OCI-LY1 (cell line): ENCODE data around the gene SLC16A1.

Experiments
- H2AFZ ChIP-seq: fragments of 200-600 bp; sonication (generic), shearing (Covaris generic); 2 replicates; pipeline ENCODE4 v1.6.0; 2014; ENCODE audit warnings: antibody characterized with exemption, mild to moderate bottlenecking, low read length
- H3F3A ChIP-seq: fragments of 200-600 bp; sonication (generic), shearing (Covaris generic); 2 replicates; pipeline ENCODE4 v1.6.0; 2014; ENCODE audit warnings: mild to moderate bottlenecking, antibody characterized with exemption, low read length, moderate library complexity; ENCODE audit not compliant: insufficient read depth
- H3K27ac ChIP-seq: fragments of 200-600 bp; sonication (generic); 2 replicates; pipeline ENCODE4 v1.5.1; 2014; ENCODE audit warnings: low read length, mixed run types, mild to moderate bottlenecking, low read depth; ENCODE audit not compliant: poor library complexity, severe bottlenecking
- H3K27me3 ChIP-seq: fragments of 200-600 bp; sonication (generic); 2 replicates; pipeline ENCODE4 v1.6.0; 2014; ENCODE audit warnings: antibody characterized with exemption, mild to moderate bottlenecking, low read length, moderate library complexity; ENCODE audit not compliant: insufficient read depth
- H3K36me3 ChIP-seq: fragments of 200-600 bp; sonication (generic); 2 replicates; pipeline ENCODE4 v1.6.1; 2014; ENCODE audit warnings: mild to moderate bottlenecking, antibody characterized with exemption, low read length, moderate library complexity, mixed read lengths; ENCODE audit not compliant: insufficient read depth
- H3K4me1 ChIP-seq: fragments of 200-600 bp; sonication (generic); 2 replicates; pipeline ENCODE4 v1.5.1; 2014; ENCODE audit warnings: mild to moderate bottlenecking, low read length, moderate library complexity; ENCODE audit not compliant: insufficient read depth, severe bottlenecking
- H3K4me2 ChIP-seq: fragments of 200-600 bp; sonication (generic), shearing (Covaris generic); 2 replicates; pipeline ENCODE4 v1.6.1; 2014; ENCODE audit warnings: low read length
- H3K4me3 ChIP-seq: fragments of 200-600 bp; sonication (generic); 2 replicates; pipeline ENCODE4 v1.5.1; 2014; ENCODE audit warnings: low read length, low read depth, mild to moderate bottlenecking, mixed read lengths; ENCODE audit not compliant: poor library complexity, severe bottlenecking
- H3K79me2 ChIP-seq: fragments of 200-600 bp; shearing (Covaris generic); 2 replicates; pipeline ENCODE4 v1.6.1; 2016; ENCODE audit warnings: mixed run types, low read length, mixed read lengths; ENCODE audit not compliant: insufficient read depth
- H3K9ac ChIP-seq: fragments of 200-600 bp; sonication (generic), shearing (Covaris generic); 2 replicates; pipeline ENCODE4 v1.6.1; 2014; ENCODE audit warnings: mild to moderate bottlenecking, low read length, mixed read lengths
- H3K9me2 ChIP-seq: fragments of 200-600 bp; sonication (generic), shearing (Covaris generic); 2 replicates; pipeline ENCODE4 v1.6.1; 2014; ENCODE audit warnings: low read depth, mild to moderate bottlenecking, low read length, mixed read lengths
- H3K9me3 ChIP-seq: fragments of 200-600 bp; shearing (Covaris generic); 2 replicates; pipeline ENCODE4 v1.6.1; 2014; ENCODE audit warnings: low read length, mixed read lengths
- H4K20me1 ChIP-seq: fragments of 200-600 bp; sonication (generic), shearing (Covaris generic); 2 replicates; pipeline ENCODE4 v1.6.0; 2016; ENCODE audit warnings: mild to moderate bottlenecking, low read length; ENCODE audit not compliant: insufficient read depth
- CTCF ChIP-seq: fragments of 200-600 bp; sonication (generic), shearing (Covaris generic); IDR thresholded peaks from 2 replicates; pipeline ENCODE4 v1.5.1; 2017; ENCODE audit warnings: mild to moderate bottlenecking, antibody characterized with exemption, low read length, moderate library complexity, mixed read lengths
- EZH2 ChIP-seq: fragments of 200-600 bp; sonication (generic), shearing (Covaris generic); IDR thresholded peaks from 2 replicates; pipeline ENCODE4 v1.8.0; 2017; ENCODE audit warnings: borderline replicate concordance, mixed run types, mild to moderate bottlenecking, antibody characterized with exemption, low read length, moderate library complexity, mixed read lengths

SLC16A1 gene

GRCh38 chr1:112974646-112975045 lies 18.6 kb upstream of the SLC16A1 start:
- TF ChIP-seq CTCF (no peak), EZH2 (no peak)
- Histone ChIP-seq H3K79me2 (no peaks in the 10 kb centered on the region), H3K4me2 (no peak overlapping the region), H3F3A (no peaks in the 10 kb centered on the region), H3K9ac (no peak overlapping the region), H3K9me3 (no peaks in the 10 kb centered on the region), H3K36me3 (peaks cover 11% of the 10 kb centered on the region), H4K20me1 (no peaks in the 10 kb centered on the region), H3K4me1 (no peaks in the 10 kb centered on the region), H2AFZ (no peak overlapping the region), H3K9me2 (no peaks in the 10 kb centered on the region), H3K4me3 (no peak overlapping the region), H3K27me3 (no peaks in the 10 kb centered on the region), H3K27ac (no peak overlapping the region)

- Histone ChIP-seq H3K4me3 (no peak overlapping the region), H3K9ac (no peak overlapping the region), H2AFZ (no peak overlapping the region), H3K27ac (no peak overlapping the region), H3K79me2 (no peaks in the 10 kb centered on the region), H3K9me2 (no peaks in the 10 kb centered on the region), H4K20me1 (no peaks in the 10 kb centered on the region), H3K4me1 (no peaks in the 10 kb centered on the region), H3K27me3 (no peaks in the 10 kb centered on the region), H3F3A (no peaks in the 10 kb centered on the region), H3K9me3 (no peaks in the 10 kb centered on the region), H3K36me3 (peaks cover 11% of the 10 kb centered on the region), H3K4me2 (no peak overlapping the region)
- no peak for TF ChIP-seq EZH2
- no peak for TF ChIP-seq CTCF
These were observed 17.8 kb upstream of the SLC16A1 start for GRCh38 chr1:112973788-112974187.

- Histone ChIP-seq H3K4me1 (no peaks in the 10 kb centered on the region), H3K36me3 (peaks cover 33% of the 10 kb centered on the region), H3F3A (0 out of 2 replicates have a peak, but pooled peaks cover 3% of the 10 kb centered on the region), H4K20me1 (no peaks in the 10 kb centered on the region), H2AFZ (no peak overlapping the region), H3K4me3 (no peak overlapping the region), H3K27me3 (no peaks in the 10 kb centered on the region), H3K9me2 (no peaks in the 10 kb centered on the region), H3K4me2 (no peak overlapping the region), H3K9me3 (no peaks in the 10 kb centered on the region), H3K9ac (no peak overlapping the region), H3K79me2 (no peaks in the 10 kb centered on the region), H3K27ac (no peak overlapping the region)
- TF ChIP-seq CTCF: no peak
- no peak for TF ChIP-seq EZH2
These were observed 15.0 kb upstream of the SLC16A1 start for GRCh38 chr1:112971006-112971405.
